GM18520 (cell line): ENCODE data around the gene RAPSN.
A peak's percentile ranks its signal among the peaks of the same experiment; 100 is the strongest.

ENCODE experiments used
- ATAC-seq: cut with Tn5 transposase; IDR thresholded peaks from one replicate; pipeline ENCODE4 v1.9.1; 2021; ENCODE audit not compliant: unreplicated experiment

The RAPSN gene

GRCh38 chr11:47435687-47436086 is 13.2 kb downstream of the RAPSN start:
- ATAC-seq: no peak

- no peak for ATAC-seq
Measured at GRCh38 chr11:47434011-47434786, 14.7 kb downstream of the RAPSN start.

GRCh38 chr11:47433157-47433556 is 15.8 kb downstream of the RAPSN start:
- no peak for ATAC-seq

GRCh38 chr11:47431356-47432083 is 17.4 kb downstream of the RAPSN start:
- ATAC-seq: no peak

GRCh38 chr11:47430524-47430923 is 18.4 kb downstream of the RAPSN start:
- no peak for ATAC-seq

GRCh38 chr11:47426062-47426956 is 22.6 kb downstream of the RAPSN start, which contains the start of gene PSMC3:
PSMC3 (minus strand) TSS chr11:47426439; CDS start chr11:47426279, 160 bp downstream.
- ATAC-seq: peak; percentile 87

GRCh38 chr11:47425611-47426010 is 23.3 kb downstream of the RAPSN start:
- ATAC-seq: no peak

- ATAC-seq: no peak
Measured at GRCh38 chr11:47418454-47419259, 30.3 kb downstream of the RAPSN start.

- no peak for ATAC-seq
Measured at GRCh38 chr11:47417712-47418111, 31.2 kb downstream of the RAPSN start.

GRCh38 chr11:47415949-47416472 is 32.9 kb downstream of the RAPSN start:
- ATAC-seq: no peak

GRCh38 chr11:47415091-47415854 is 33.7 kb downstream of the RAPSN start:
- ATAC-seq: no peak

GRCh38 chr11:47414685-47415070 is 34.3 kb downstream of the RAPSN start:
- no peak for ATAC-seq

- ATAC-seq: no peak
Measured at GRCh38 chr11:47413908-47414684, 34.8 kb downstream of the RAPSN start.

- no peak for ATAC-seq
Measured at GRCh38 chr11:47413351-47413750, 35.6 kb downstream of the RAPSN start.

- no peak for ATAC-seq
Measured at GRCh38 chr11:47411884-47412746, 36.8 kb downstream of the RAPSN start.

GRCh38 chr11:47410370-47411264 is 38.3 kb downstream of the RAPSN start:
- ATAC-seq: no peak
